ENCODE results near the gene SH3RF1.
A peak's percentile ranks its signal among the peaks of the same experiment; 100 is the strongest.

Gene SH3RF1

DNA sequence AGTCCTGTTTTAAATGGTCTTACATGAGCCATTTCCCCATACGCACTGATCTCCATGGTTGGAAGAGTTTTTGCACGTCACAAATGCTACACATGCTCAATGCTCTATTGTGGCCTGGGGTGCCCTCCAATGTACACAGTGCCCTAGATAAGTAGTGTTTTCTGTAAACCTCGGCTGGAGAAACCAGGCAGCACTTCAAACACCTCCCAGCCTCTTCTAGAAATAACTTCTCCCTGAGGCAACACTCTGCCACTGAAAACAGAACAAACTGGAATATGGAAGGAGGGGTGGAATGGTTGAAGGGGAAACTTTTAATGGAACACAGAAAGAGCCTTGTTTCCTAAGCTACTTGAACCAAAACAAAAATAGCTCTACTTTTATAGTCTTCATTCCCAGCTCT is 136.8 kb downstream of the SH3RF1 start:
- FAIRE-seq (no peak), DNase-seq (ENCODE audit: insufficient read length, low spot score) (no peak)
- TF ChIP-seq PAX5 (IDR thresholded peaks at IDR 0.05; ENCODE audit: insufficient read depth, low read length, severe bottlenecking), result no peak

DNA sequence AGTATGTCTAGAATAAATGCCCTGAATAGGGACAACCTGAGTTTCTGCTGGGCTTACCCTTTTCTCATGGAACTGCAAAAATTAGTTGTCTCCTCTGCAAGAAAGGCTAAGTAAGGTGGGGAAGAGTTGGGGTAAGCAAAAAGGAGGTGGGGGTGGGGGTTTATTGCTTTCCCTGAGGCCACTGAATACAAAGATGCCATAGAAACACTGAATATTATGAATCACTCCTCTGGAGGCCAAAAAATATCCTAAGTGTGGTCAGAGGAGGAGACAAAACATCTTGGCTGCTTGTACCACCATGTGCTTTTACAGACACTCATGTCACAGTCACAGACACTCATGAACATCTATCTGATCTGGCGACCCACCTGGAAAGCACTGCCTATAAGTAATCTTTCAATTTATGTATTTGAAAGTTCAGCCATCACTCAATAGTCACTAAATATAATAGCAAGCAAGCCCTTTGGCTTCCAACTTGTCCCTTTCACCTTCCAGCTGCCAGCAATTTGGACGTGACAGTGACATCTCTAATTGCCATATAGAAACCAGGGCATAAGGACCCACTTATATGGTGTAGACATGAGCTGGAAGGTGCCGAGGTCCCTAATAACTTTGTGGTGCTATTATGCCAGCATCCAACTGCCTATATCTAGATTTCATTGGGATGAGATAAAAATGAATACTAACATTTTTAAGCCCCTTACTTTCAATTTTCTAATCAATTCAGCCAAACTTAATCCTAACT is 138.0 kb downstream of the SH3RF1 start:
- DNase-seq (ENCODE audit: insufficient read length, low spot score) (no peak), FAIRE-seq (no peak)
- TF ChIP-seq SPI1 (IDR thresholded peaks at IDR 0.05; ENCODE audit: low read depth, low read length), result no peak
- TF ChIP-seq POLR2AphosphoS5 (IDR thresholded peaks at IDR 0.05; ENCODE audit: low read depth, low read length), result no peak
- no peak for TF ChIP-seq TAF1 (IDR thresholded peaks at IDR 0.05; ENCODE audit: low read depth, low read length)

DNA sequence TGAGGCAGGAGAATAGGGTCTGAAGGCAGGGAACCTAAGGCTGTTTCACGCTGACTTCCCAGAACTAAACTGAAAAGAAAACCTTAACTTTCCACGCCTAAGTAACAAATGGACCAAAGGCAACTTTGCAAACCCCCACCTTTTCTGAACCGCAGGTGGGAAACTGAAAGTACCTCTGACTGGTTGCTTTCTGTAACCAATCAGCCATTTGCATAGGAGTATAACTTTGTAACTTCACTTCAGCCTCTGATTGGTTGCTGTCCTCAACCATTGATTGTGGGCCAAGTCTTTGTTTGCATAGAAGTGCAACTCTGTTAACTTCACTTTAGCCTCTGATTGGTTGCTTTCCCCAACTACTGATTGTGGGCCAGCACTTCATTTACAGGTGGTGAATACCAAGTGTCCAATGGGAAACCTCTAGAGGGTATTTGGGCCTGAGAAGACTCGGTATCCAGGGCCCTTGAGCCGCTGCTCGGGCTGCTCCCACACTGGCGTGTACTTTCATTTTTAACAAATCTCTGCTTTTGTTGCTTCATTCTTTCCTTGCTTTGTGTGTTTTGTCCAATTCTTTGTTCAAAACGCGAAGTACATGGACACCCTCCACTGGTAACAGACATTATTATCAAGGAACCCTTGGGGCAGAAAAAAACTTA is 139.1 kb downstream of the SH3RF1 start:
- no peak for TF ChIP-seq TAF1 (IDR thresholded peaks at IDR 0.05; ENCODE audit: low read depth, low read length)
- no peak for TF ChIP-seq POU2F2 (IDR thresholded peaks at IDR 0.05; ENCODE audit: low read depth, low read length)
- no peak for TF ChIP-seq POLR2A (IDR thresholded peaks at IDR 0.05; ENCODE audit: low read depth, low read length)
- no peak for TF ChIP-seq POLR2AphosphoS5 (IDR thresholded peaks at IDR 0.05; ENCODE audit: low read depth, low read length)
- TF ChIP-seq SPI1 (IDR thresholded peaks at IDR 0.05; ENCODE audit: low read depth, low read length), result no peak
- no peak for TF ChIP-seq PAX5 (IDR thresholded peaks at IDR 0.05; ENCODE audit: insufficient read depth, low read length, severe bottlenecking)
- FAIRE-seq (no peak), DNase-seq (ENCODE audit: insufficient read length, low spot score) (no peak)

DNA sequence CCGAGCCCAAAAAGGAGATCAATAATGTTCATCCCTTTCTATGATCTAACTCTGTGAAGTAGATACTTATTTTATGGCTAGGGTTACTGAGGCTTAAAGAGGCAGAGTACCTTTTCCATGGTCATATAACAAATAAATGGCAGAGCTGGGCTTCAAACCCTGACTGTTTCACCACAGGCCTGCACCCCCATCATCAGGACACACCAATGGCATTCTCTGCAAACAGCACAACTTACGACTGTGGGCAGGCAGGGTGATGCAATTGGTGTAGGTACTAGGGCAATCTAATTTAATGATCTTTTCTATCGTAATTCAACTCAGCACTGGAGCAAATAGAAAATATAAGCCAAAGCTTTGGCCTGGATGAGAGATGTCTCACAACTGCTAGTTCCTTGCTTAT is 141.9 kb downstream of the SH3RF1 start:
- FAIRE-seq (no peak), DNase-seq (ENCODE audit: insufficient read length, low spot score) (no peak)
- TF ChIP-seq POLR2AphosphoS5 (IDR thresholded peaks at IDR 0.05; ENCODE audit: low read depth, low read length), result no peak
- TF ChIP-seq SPI1 (IDR thresholded peaks at IDR 0.05; ENCODE audit: low read depth, low read length), result no peak
- no peak for TF ChIP-seq POLR2A (IDR thresholded peaks at IDR 0.05; ENCODE audit: low read depth, low read length)
- TF ChIP-seq TAF1 (IDR thresholded peaks at IDR 0.05; ENCODE audit: low read depth, low read length), result no peak
- TF ChIP-seq POU2F2 (IDR thresholded peaks at IDR 0.05; ENCODE audit: low read depth, low read length), result no peak

DNA sequence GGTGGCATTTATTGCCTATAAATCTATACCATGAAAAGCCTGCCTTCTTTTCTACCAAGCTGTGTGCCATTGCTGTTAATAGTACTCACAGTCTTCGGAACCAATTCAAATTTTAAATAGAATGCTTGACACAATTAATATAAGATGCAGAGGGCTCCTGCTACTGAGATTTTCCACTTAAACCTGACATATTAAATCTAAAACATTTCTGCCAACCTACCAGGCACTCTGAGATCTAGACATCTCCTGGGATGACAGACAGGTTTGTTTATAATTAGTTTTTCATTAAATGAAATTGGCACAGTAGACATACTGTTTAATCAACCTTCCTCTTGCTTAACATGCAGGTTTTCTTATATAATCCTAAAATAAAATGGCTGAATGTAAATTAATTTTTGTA is 143.4 kb downstream of the SH3RF1 start:
- no peak for TF ChIP-seq POLR2A (IDR thresholded peaks at IDR 0.05; ENCODE audit: low read depth, low read length)
- no peak for TF ChIP-seq TAF1 (IDR thresholded peaks at IDR 0.05; ENCODE audit: low read depth, low read length)
- no peak for TF ChIP-seq PAX5 (IDR thresholded peaks at IDR 0.05; ENCODE audit: insufficient read depth, low read length, severe bottlenecking)
- TF ChIP-seq POU2F2 (IDR thresholded peaks at IDR 0.05; ENCODE audit: low read depth, low read length), result no peak
- TF ChIP-seq POLR2AphosphoS5 (IDR thresholded peaks at IDR 0.05; ENCODE audit: low read depth, low read length), result no peak
- TF ChIP-seq SPI1 (IDR thresholded peaks at IDR 0.05; ENCODE audit: low read depth, low read length), result no peak
- FAIRE-seq (no peak), DNase-seq (ENCODE audit: insufficient read length, low spot score) (no peak)

DNA sequence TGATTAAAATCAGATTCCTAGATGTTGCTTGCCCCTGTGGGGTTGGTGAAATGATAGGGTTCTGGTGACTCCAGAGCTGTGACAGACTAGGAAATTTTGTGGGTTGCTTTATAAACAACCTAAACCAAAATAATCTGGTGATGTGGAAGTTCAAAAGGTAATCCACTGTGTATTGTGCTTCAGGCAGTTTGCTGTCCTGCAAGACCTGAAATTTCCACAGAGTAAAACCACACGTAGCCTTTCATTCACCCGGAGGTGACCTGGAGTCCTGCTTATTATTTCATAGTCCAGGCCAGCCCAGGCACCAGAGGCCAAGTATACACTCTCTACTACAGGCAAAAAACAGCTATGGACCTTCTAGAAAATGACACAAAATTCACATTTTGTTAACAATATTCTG is 146.1 kb downstream of the SH3RF1 start:
- FAIRE-seq (no peak), DNase-seq (ENCODE audit: insufficient read length, low spot score) (no peak)
- TF ChIP-seq POLR2A (IDR thresholded peaks at IDR 0.05; ENCODE audit: low read depth, low read length) (no peak), TAF1 (IDR thresholded peaks at IDR 0.05; ENCODE audit: low read depth, low read length) (no peak), POU2F2 (IDR thresholded peaks at IDR 0.05; ENCODE audit: low read depth, low read length) (no peak), SPI1 (IDR thresholded peaks at IDR 0.05; ENCODE audit: low read depth, low read length) (no peak), POLR2AphosphoS5 (IDR thresholded peaks at IDR 0.05; ENCODE audit: low read depth, low read length) (no peak), PAX5 (IDR thresholded peaks at IDR 0.05; ENCODE audit: insufficient read depth, low read length, severe bottlenecking) (no peak)

DNA sequence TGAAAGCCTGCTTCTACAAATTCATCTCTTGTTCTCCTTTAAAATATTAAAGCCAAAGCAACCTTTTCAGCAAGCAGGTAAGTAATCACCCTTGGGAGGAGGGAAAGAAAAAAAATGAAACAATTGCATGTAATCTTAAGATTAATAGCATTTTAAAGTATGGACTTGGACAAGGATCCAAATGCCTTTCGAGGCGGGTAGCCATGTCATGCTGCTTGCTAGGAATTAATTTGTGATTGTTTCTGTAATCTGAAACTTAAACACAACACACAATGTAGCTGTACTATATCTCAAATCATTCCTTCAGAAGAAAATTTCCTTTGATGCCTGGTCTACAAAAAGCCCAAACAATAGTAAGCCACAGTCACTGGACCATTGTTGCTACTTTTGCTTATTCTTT is 148.3 kb downstream of the SH3RF1 start:
- FAIRE-seq (peak; percentile 35), DNase-seq (ENCODE audit: insufficient read length, low spot score) (no peak)
- no peak for TF ChIP-seq TAF1 (IDR thresholded peaks at IDR 0.05; ENCODE audit: low read depth, low read length)
- no peak for TF ChIP-seq PAX5 (IDR thresholded peaks at IDR 0.05; ENCODE audit: insufficient read depth, low read length, severe bottlenecking)
- TF ChIP-seq POLR2A (IDR thresholded peaks at IDR 0.05; ENCODE audit: low read depth, low read length), result no peak
- no peak for TF ChIP-seq SPI1 (IDR thresholded peaks at IDR 0.05; ENCODE audit: low read depth, low read length)
- TF ChIP-seq POLR2AphosphoS5 (IDR thresholded peaks at IDR 0.05; ENCODE audit: low read depth, low read length), result no peak
- TF ChIP-seq POU2F2 (IDR thresholded peaks at IDR 0.05; ENCODE audit: low read depth, low read length), result no peak

DNA sequence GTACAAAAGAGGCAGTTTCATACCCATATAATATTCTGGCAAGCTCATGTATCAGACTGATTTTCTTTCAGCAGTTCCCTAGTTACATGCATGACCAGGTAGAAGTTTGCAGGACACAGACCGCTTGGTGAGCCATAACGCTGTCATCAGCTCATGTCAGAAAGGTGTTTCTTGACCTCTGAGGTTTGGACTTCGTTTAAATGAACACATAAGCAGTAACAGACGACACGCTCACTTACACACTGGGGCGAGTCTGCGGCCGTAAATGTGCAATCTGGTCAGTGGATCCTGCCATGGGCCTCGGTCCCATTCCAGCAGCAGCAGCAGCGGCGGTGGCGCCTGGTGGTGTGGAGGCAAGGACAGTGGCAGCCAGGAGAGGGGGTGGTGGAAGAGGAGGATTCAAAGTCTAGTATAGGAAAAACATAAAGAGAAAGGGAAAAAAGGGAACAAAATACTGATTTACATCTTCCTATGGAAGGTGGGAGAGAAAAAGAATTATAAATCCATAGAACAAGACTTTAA is 148.8 kb downstream of the SH3RF1 start:
- no peak for TF ChIP-seq POLR2A (IDR thresholded peaks at IDR 0.05; ENCODE audit: low read depth, low read length)
- TF ChIP-seq POU2F2 (IDR thresholded peaks at IDR 0.05; ENCODE audit: low read depth, low read length), result no peak
- no peak for TF ChIP-seq POLR2AphosphoS5 (IDR thresholded peaks at IDR 0.05; ENCODE audit: low read depth, low read length)
- no peak for TF ChIP-seq TAF1 (IDR thresholded peaks at IDR 0.05; ENCODE audit: low read depth, low read length)
- no peak for TF ChIP-seq PAX5 (IDR thresholded peaks at IDR 0.05; ENCODE audit: insufficient read depth, low read length, severe bottlenecking)
- FAIRE-seq (no peak), DNase-seq (ENCODE audit: insufficient read length, low spot score) (no peak)

DNA sequence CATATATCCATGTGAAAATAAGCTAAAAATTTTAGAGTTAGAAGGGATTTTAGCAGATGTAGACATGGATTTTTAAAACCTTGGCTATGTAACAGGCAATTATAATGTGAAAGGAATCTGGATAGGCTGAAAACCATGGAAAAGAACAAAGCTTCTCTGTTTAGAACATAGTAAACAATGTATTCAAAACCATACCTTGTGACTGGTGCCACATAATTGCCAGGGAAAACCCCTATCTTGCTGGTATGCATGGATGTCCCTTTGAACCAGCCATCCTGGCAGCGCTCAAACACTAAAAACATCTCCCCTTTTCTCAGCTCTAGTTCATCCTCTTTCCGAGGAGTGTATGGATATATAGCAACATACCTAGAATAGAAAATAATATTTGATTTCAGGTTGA is 150.1 kb downstream of the SH3RF1 start:
- no peak for FAIRE-seq

DNA sequence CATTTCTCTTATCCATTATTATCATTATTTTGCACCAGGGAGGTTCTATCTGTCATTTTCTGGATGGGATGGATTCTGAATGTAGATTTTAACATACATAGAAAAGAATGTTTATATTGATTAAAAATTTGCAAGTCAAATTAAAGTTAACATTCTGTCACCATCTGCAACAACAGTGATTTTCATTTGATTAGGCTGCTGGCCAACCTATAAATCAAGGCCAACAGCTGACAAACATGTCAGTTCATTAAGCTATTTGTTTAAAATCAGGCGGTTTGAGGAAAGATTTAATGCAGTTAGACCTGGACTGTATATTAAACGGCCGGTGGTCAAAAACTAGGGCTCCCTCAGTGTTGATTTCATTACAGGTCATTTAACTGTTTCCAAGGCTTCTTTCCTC is 151.2 kb downstream of the SH3RF1 start:
- no peak for TF ChIP-seq PAX5 (IDR thresholded peaks at IDR 0.05; ENCODE audit: insufficient read depth, low read length, severe bottlenecking)
- no peak for TF ChIP-seq TAF1 (IDR thresholded peaks at IDR 0.05; ENCODE audit: low read depth, low read length)
- DNase-seq (ENCODE audit: insufficient read length, low spot score), result no peak
- no peak for FAIRE-seq

More for the DNA sequence above, 150.1 kb downstream of the SH3RF1 start:
- no peak for DNase-seq (ENCODE audit: insufficient read length, low spot score)
- TF ChIP-seq SPI1 (IDR thresholded peaks at IDR 0.05; ENCODE audit: low read depth, low read length) (no peak), PAX5 (IDR thresholded peaks at IDR 0.05; ENCODE audit: insufficient read depth, low read length, severe bottlenecking) (no peak), POLR2AphosphoS5 (IDR thresholded peaks at IDR 0.05; ENCODE audit: low read depth, low read length) (no peak), POU2F2 (IDR thresholded peaks at IDR 0.05; ENCODE audit: low read depth, low read length) (no peak), POLR2A (IDR thresholded peaks at IDR 0.05; ENCODE audit: low read depth, low read length) (no peak), TAF1 (IDR thresholded peaks at IDR 0.05; ENCODE audit: low read depth, low read length) (no peak)

Measured in GM12891 (cell line).